RPMI8226 (cell line): ENCODE measurements around the gene MED12L.
"Not testable (repeated sequence)": the region's sequence is repeated elsewhere in the genome, so short reads cannot be mapped to it uniquely, and the experiment has no call there.

Source experiments
- DNase-seq: peaks from one replicate; pipeline ENCODE4 v3.0.0-alpha.2; 2015

Gene MED12L

GRCh38 chr3:151216641-151217607 is 131.5 kb downstream of the MED12L start:
- DNase-seq: no peak

- no peak for DNase-seq
These were observed 132.7 kb downstream of the MED12L start for GRCh38 chr3:151218136-151218535.

GRCh38 chr3:151219056-151219455 is 133.6 kb downstream of the MED12L start:
- no peak for DNase-seq

GRCh38 chr3:151224268-151224866 is 138.9 kb downstream of the MED12L start:
- DNase-seq: no peak

- no peak for DNase-seq
These were observed 139.8 kb downstream of the MED12L start for GRCh38 chr3:151225040-151225975.

GRCh38 chr3:151226088-151226563 is 140.7 kb downstream of the MED12L start:
- no peak for DNase-seq

GRCh38 chr3:151226825-151227224 is 141.4 kb downstream of the MED12L start:
- DNase-seq: no peak

- DNase-seq: no peak
These were observed 141.9 kb downstream of the MED12L start for GRCh38 chr3:151227266-151227806.

GRCh38 chr3:151227807-151228665 is 142.6 kb downstream of the MED12L start:
- DNase-seq: peak; percentile 88

GRCh38 chr3:151228666-151229040 is 143.2 kb downstream of the MED12L start:
- DNase-seq: no peak

GRCh38 chr3:151230646-151231045 is 145.2 kb downstream of the MED12L start:
- DNase-seq: no peak

GRCh38 chr3:151232403-151232802 is 146.9 kb downstream of the MED12L start:
- DNase-seq: not testable (repeated sequence)

- DNase-seq: no peak
These were observed 147.5 kb downstream of the MED12L start for GRCh38 chr3:151232991-151233390.

- DNase-seq: no peak
These were observed 149.4 kb downstream of the MED12L start for GRCh38 chr3:151234825-151235224.

- DNase-seq: no peak
These were observed 150.9 kb downstream of the MED12L start for GRCh38 chr3:151236316-151236715.

GRCh38 chr3:151236736-151237135 is 151.3 kb downstream of the MED12L start:
- DNase-seq: no peak

- not testable (repeated sequence) for DNase-seq
These were observed 156.5 kb downstream of the MED12L start for GRCh38 chr3:151242006-151242405.

- no peak for DNase-seq
These were observed 163.4 kb downstream of the MED12L start for GRCh38 chr3:151248772-151249337.

- DNase-seq: no peak
These were observed 171.3 kb downstream of the MED12L start for GRCh38 chr3:151256749-151257148.

- no peak for DNase-seq
These were observed 174.2 kb downstream of the MED12L start for GRCh38 chr3:151259664-151260063.

GRCh38 chr3:151262871-151263525 is 177.5 kb downstream of the MED12L start:
- DNase-seq: no peak
